GM10266 (cell line): ENCODE data around the gene CYTH3.

ENCODE experiments used
- DNase-seq: peaks from one replicate; pipeline ENCODE4 v3.0.0; 2012; ENCODE audit errors: extremely low spot score
- TF ChIP-seq, protein P1 (sequence below): IDR thresholded peaks from 2 replicates; pipeline ENCODE4 v1.5.1; 2012; ENCODE audit warnings: mild to moderate bottlenecking, low read depth; ENCODE audit not compliant: control insufficient read depth, insufficient read depth; ENCODE audit errors: missing control alignments

Gene CYTH3

DNA sequence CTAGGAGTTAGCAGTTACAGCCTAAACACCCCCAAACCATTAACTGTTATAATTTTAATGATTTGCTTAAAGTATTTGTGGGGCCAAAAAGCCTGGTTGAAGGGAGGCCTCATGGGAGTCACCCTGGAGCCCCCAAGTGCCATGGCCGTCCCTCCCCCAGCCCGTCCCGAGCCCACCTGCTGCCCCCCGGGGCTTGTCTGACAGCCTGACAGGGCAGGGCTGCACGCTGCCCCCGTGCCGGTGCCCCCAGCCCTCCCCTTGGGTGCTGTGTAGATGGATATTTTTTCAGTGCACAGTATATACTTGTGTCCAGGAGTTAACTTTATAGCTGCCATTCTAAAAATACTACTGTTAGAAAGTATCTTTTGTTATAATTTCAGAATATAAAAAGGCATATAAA is 108.4 kb downstream of the CYTH3 start:
- DNase-seq: no peak
- TF ChIP-seq, protein P1, sequence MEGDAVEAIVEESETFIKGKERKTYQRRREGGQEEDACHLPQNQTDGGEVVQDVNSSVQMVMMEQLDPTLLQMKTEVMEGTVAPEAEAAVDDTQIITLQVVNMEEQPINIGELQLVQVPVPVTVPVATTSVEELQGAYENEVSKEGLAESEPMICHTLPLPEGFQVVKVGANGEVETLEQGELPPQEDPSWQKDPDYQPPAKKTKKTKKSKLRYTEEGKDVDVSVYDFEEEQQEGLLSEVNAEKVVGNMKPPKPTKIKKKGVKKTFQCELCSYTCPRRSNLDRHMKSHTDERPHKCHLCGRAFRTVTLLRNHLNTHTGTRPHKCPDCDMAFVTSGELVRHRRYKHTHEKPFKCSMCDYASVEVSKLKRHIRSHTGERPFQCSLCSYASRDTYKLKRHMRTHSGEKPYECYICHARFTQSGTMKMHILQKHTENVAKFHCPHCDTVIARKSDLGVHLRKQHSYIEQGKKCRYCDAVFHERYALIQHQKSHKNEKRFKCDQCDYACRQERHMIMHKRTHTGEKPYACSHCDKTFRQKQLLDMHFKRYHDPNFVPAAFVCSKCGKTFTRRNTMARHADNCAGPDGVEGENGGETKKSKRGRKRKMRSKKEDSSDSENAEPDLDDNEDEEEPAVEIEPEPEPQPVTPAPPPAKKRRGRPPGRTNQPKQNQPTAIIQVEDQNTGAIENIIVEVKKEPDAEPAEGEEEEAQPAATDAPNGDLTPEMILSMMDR: no peak

DNA sequence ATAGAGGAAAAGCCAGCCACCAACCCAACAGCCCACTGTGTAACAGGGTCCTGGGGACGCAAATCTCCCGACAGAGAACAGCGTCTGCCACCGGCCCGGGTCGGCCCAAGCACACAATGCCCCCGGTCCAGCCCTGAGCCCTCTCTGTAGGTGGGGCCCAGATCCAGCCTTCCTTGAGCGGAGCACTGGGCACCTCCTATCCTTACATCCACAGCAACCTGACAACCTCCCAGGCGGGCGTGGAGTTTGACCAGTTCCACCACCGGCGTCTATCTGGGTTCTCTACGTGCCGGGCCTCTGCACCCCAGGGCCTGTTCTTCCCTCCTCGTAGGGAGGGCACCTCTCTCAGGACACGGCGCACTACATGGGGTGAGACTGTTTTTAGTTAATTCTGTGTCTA is 109.0 kb downstream of the CYTH3 start:
- TF ChIP-seq, protein P1: no peak
- no peak for DNase-seq

DNA sequence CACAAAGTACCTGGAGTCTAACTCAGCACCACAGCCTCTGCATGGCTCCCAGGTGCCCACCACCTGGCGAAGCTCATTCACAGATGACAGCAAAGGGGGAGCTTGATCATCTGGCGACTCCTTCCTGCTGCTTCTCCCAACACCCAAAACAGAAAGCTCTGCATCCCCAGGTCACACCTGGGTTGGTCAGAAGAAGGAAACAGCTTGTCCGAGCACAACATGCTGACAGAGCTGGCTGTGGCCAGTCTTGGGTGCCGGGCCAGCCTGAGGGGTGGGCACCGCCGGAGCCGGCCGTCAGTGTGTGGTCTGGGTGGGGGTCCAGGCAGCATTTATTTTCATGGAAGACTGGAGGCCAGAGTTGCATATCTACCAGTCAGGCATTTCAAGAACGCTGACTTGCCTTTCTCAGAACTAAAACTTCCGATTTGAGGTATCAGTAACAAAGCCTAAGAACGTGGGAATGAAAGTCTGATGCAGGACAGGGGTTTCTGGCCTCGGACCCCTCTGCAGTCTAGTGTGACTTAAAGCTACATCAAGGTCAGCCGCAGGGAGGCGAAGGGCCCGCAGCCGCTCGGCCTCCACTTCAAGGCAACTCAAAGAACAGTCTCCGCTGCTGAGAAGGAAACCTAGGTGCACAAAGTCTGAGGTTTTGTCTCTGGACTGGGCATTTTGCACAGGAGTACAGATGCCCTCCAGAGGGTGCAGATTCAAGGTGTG is 109.6 kb downstream of the CYTH3 start:
- no peak for DNase-seq
- TF ChIP-seq, protein P1: no peak

DNA sequence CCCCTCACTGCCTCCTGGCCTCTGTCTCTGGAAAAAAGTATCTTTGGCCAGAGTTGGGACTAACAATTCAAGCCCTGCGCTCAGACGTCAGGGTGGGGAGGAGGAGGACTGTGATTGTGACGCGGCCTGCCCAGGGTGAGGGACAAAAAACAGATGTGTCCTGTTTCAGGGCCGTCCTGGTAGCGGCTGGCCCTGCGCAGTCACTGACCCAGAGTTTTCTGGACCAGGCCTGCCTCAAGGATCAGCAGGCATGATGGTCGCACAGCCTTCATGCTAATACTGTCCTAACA is 110.1 kb downstream of the CYTH3 start:
- no peak for DNase-seq

DNA sequence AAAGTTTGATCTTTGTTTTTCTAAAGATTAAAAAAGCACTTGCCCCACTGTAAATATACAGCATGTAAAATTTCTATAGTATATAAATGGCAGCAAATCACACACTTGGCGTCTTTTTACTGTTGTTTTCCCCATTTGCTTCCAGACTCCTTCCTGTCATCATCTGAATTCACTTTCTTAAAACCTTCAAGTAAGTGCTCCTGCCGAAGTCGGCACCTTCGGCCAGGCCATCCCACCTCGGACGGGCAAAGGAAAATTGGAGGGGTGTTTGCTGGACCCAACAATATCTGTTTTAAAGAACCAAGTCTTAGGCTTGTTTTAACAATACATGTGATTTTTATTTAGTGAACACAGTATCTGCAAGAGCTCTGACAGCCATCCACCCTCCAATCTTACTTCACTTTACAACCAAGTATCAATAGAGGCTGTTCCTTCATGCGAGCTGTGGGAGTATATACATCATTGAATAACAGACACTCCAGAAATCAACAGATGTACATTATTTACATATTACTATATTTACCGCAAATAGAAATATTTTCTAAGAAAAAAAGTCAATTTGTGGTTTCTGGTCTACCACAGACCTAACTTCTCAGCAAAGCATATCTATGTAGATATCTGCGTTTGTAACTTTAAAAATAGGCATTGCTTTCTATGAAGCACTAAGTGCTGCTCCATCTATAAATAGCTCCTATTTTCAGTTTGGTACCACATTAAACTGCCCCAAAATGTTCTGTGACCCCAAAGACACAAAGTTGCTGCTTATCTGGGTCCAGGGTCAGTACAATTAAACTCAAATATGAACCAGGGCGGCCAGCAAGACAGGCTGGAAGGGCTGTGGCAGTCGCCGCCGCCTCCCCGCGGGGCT is 110.7 kb downstream of the CYTH3 start:
- TF ChIP-seq, protein P1: no peak
- DNase-seq: peak; percentile 71

More for the DNA sequence above, 110.1 kb downstream of the CYTH3 start:
- TF ChIP-seq, protein P1: no peak

DNA sequence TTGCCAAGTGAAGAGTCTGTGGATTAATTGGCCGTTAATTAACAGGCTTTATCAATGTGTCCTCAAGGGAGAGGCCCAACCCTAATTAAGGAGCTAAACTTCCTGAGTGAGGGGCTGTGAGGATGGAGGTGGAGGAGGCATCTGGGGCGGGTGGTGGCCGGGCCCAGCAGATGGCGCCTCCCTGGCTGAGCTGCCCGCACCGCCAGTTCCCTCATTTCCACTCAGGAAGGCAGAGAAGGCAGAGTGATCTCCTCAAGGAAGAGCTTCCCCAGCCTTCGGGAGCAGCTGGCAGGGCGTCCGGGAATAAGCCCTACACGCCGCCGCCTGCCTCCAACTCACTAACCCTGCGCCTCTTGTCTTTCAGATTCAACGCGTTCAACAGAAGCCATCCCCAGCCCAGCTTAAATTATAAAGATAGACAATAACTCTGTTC is 112.2 kb downstream of the CYTH3 start:
- DNase-seq: no peak
- TF ChIP-seq, protein P1: peak; percentile 32

DNA sequence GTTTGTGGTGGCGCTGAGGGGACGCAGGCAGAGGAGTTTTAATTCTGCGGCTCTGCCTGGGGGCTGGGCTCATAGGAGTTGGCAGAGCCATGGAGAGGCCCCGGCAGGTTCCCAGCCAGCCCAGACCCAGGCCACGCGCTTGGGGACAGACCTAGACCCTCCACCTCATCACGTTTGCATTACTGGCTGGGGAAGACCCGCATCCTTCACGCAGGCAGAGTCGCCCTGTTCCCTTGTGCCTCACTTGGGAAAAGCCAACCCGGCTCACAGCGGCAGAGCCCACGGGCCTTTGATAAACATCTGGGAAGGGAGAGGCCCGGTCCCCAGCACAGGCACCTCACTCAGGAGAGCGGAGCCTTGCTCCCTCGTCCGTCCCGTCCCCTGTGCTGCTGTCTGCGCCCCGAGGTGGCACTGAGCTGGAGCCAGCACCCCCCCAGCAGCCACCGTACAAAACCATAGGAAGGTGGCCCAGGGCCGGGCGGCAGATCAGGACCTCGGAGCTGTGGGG is 112.8 kb downstream of the CYTH3 start:
- TF ChIP-seq, protein P1: no peak

More for the DNA sequence above, 112.8 kb downstream of the CYTH3 start:
- DNase-seq: no peak
